Ishikawa (cell line): ENCODE data around the gene ACO1.

Experiments
- CEBPB ChIP-seq: IDR thresholded peaks from 2 replicates; pipeline ENCODE4 v1.6.1; 2012
- CREB1 ChIP-seq: IDR thresholded peaks from 2 replicates; pipeline ENCODE4 v1.6.1; 2012; ENCODE audit warnings: low read depth
- EGR1 ChIP-seq: IDR thresholded peaks from 2 replicates; pipeline ENCODE4 v1.6.1; 2012
- EP300 ChIP-seq: IDR thresholded peaks from 2 replicates; pipeline ENCODE4 v1.6.1; 2012; ENCODE audit warnings: borderline replicate concordance
- FOXM1 ChIP-seq: IDR thresholded peaks from 2 replicates; pipeline ENCODE4 v1.6.1; 2012; ENCODE audit warnings: low read depth, borderline replicate concordance
- MAX ChIP-seq: IDR thresholded peaks from 2 replicates; pipeline ENCODE4 v1.6.1; 2012
- NFIC ChIP-seq: IDR thresholded peaks from 2 replicates; pipeline ENCODE4 v1.6.1; 2012
- RAD21 ChIP-seq: IDR thresholded peaks from 2 replicates; pipeline ENCODE4 v1.6.1; 2012; ENCODE audit warnings: low read depth
- REST ChIP-seq: IDR thresholded peaks from 2 replicates; pipeline ENCODE4 v1.6.1; 2012; ENCODE audit warnings: low read depth, mild to moderate bottlenecking
- TAF1 ChIP-seq: IDR thresholded peaks from 2 replicates; pipeline ENCODE4 v1.6.1; 2012; ENCODE audit warnings: low read depth, mild to moderate bottlenecking
- TCF12 ChIP-seq: IDR thresholded peaks from 2 replicates; pipeline ENCODE4 v1.6.1; 2012; ENCODE audit warnings: low read depth
- TEAD4 ChIP-seq: IDR thresholded peaks from 2 replicates; pipeline ENCODE4 v1.6.1; 2012
- USF1 ChIP-seq: IDR thresholded peaks from 2 replicates; pipeline ENCODE4 v1.6.1; 2012
- YY1 ChIP-seq: IDR thresholded peaks from 2 replicates; pipeline ENCODE4 v1.6.1; 2012; ENCODE audit warnings: low read depth
- ZBTB7A ChIP-seq: IDR thresholded peaks from 2 replicates; pipeline ENCODE4 v1.6.1; 2012; ENCODE audit warnings: low read depth

The ACO1 gene

GRCh38 chr9:32371279-32371678 lies 13.2 kb upstream of the ACO1 start:
- TF ChIP-seq EP300 = no peak
- no peak for TF ChIP-seq CREB1
- TF ChIP-seq TEAD4 = no peak

- TF ChIP-seq YY1 (no peak), EGR1 (no peak), CEBPB (no peak), ZBTB7A (no peak), FOXM1 (no peak), TAF1 (no peak), NFIC (no peak), TCF12 (no peak)
Observed at GRCh38 chr9:32371679-32372078, 12.8 kb upstream of the ACO1 start.

GRCh38 chr9:32376285-32376684 lies 8.2 kb upstream of the ACO1 start:
- TF ChIP-seq FOXM1 (no peak), TEAD4 (no peak), NFIC (no peak)

GRCh38 chr9:32378496-32378895 lies 5.9 kb upstream of the ACO1 start:
- TF ChIP-seq USF1 (no peak), TAF1 (no peak), TCF12 (no peak), TEAD4 (peak; percentile 58; the same call in 1 of the 2 replicates), EGR1 (no peak), ZBTB7A (no peak), RAD21 (peak; percentile 91)

GRCh38 chr9:32378993-32379729 lies 5.3 kb upstream of the ACO1 start:
- no peak for TF ChIP-seq EP300
- TF ChIP-seq CEBPB = no peak
- TF ChIP-seq RAD21 = peak; percentile 94

GRCh38 chr9:32380944-32381343 lies 3.5 kb upstream of the ACO1 start:
- TF ChIP-seq RAD21 (no peak), FOXM1 (no peak), TEAD4 (no peak), EGR1 (no peak)

GRCh38 chr9:32382565-32383320 lies 1.7 kb upstream of the ACO1 start:
- TF ChIP-seq MAX (no peak), TCF12 (no peak), REST (no peak), FOXM1 (no peak), YY1 (no peak), CREB1 (no peak), EGR1 (no peak), EP300 (no peak), CEBPB (no peak), ZBTB7A (no peak), USF1 (no peak), NFIC (no peak), TEAD4 (no peak), TAF1 (no peak), RAD21 (no peak)

- TF ChIP-seq TAF1 (no peak), ZBTB7A (peak; percentile 17; the same call in 1 of the 2 replicates)
Observed at GRCh38 chr9:32384002-32384363, 460 bp upstream of the ACO1 start.
